Loucy (cell line): ENCODE measurements around the gene PIAS3.
A peak's percentile ranks its signal among the peaks of the same experiment; 100 is the strongest.
"Not testable (repeated sequence)": the region's sequence is repeated elsewhere in the genome, so short reads cannot be mapped to it uniquely, and the experiment has no call there.

Source experiments
- H2AFZ ChIP-seq: fragments of 200-600 bp; sonication (generic); 2 replicates; pipeline ENCODE4 v1.6.0; 2016; ENCODE audit warnings: antibody characterized with exemption, mild to moderate bottlenecking, low read length, moderate library complexity
- H3F3A ChIP-seq: fragments of 200-600 bp; 2 replicates; pipeline ENCODE4 v1.6.0; 2016; ENCODE audit warnings: antibody characterized with exemption, low read depth, mild to moderate bottlenecking
- H3K27me3 ChIP-seq: fragments of 200-600 bp; sonication (generic); 2 replicates; pipeline ENCODE4 v1.6.1; 2014; ENCODE audit warnings: low read length, mild to moderate bottlenecking; ENCODE audit not compliant: insufficient read depth, poor library complexity, severe bottlenecking
- H3K36me3 ChIP-seq: fragments of 200-600 bp; sonication (generic); 2 replicates; pipeline ENCODE4 v1.6.1; 2016; ENCODE audit warnings: low read length; ENCODE audit not compliant: insufficient read depth
- H3K4me1 ChIP-seq: fragments of 200-600 bp; sonication (generic); 2 replicates; pipeline ENCODE4 v1.5.1; 2014; ENCODE audit warnings: low read length, mild to moderate bottlenecking; ENCODE audit not compliant: insufficient read depth, poor library complexity, severe bottlenecking
- H3K4me2 ChIP-seq: fragments of 200-600 bp; sonication (generic); 2 replicates; pipeline ENCODE4 v1.6.0; 2014; ENCODE audit warnings: antibody characterized with exemption, low read length, low read depth, mild to moderate bottlenecking; ENCODE audit not compliant: poor library complexity, severe bottlenecking
- H3K4me3 ChIP-seq: fragments of 200-600 bp; sonication (generic); 2 replicates; pipeline ENCODE4 v1.5.1; 2014; ENCODE audit warnings: low read length, mild to moderate bottlenecking, mixed read lengths; ENCODE audit not compliant: poor library complexity, severe bottlenecking
- H3K79me2 ChIP-seq: fragments of 200-600 bp; sonication (generic); 2 replicates; pipeline ENCODE4 v1.6.1; 2014; ENCODE audit warnings: low read length; ENCODE audit not compliant: insufficient read depth
- H3K9ac ChIP-seq: fragments of 200-600 bp; sonication (generic); 2 replicates; pipeline ENCODE4 v1.6.0; 2014; ENCODE audit warnings: mild to moderate bottlenecking, low read depth, low read length, moderate library complexity; ENCODE audit not compliant: poor library complexity, severe bottlenecking
- H3K9me2 ChIP-seq: fragments of 200-600 bp; sonication (generic); replicated peaks from 2 replicates; pipeline ENCODE4 v1.6.1; 2016; ENCODE audit warnings: low read depth, low read length, mixed read lengths
- H3K9me3 ChIP-seq: fragments of 200-600 bp; sonication (generic); 2 replicates; pipeline ENCODE4 v1.6.1; 2014; ENCODE audit warnings: mild to moderate bottlenecking, antibody characterized with exemption, low read length, low read depth; ENCODE audit not compliant: insufficient read depth
- H4K20me1 ChIP-seq: fragments of 200-600 bp; sonication (generic); 2 replicates; pipeline ENCODE4 v1.6.0; 2014; ENCODE audit warnings: antibody characterized with exemption, low read length, mild to moderate bottlenecking; ENCODE audit not compliant: insufficient read depth, poor library complexity, severe bottlenecking
- CTCF ChIP-seq: fragments of 200-600 bp; sonication (generic); conservative IDR thresholded peaks from 2 replicates; pipeline ENCODE4 v1.5.1; 2014; ENCODE audit warnings: mild to moderate bottlenecking, antibody characterized with exemption, low read length
- EZH2phosphoT487 ChIP-seq: fragments of 200-600 bp; IDR thresholded peaks from 2 replicates; pipeline ENCODE4 v1.6.1; 2018; ENCODE audit warnings: antibody characterized with exemption, mild to moderate bottlenecking, moderate library complexity, borderline replicate concordance

Gene PIAS3

GRCh38 chr1:145843031-145843430 is 15.8 kb downstream of the PIAS3 start:
- Histone ChIP-seq H4K20me1 (no peaks in the 10 kb centered on the region), H3K4me1 (peaks cover 11% of the 10 kb centered on the region), H3K4me3 (no peak overlapping the region), H2AFZ (no peak overlapping the region), H3F3A (no peaks in the 10 kb centered on the region), H3K27me3 (no peaks in the 10 kb centered on the region), H3K36me3 (peaks cover 49% of the 10 kb centered on the region; the same call in 1 of the 2 replicates), H3K79me2 (no peaks in the 10 kb centered on the region), H3K9ac (no peak overlapping the region), H3K4me2 (no peak overlapping the region), H3K9me3 (no peaks in the 10 kb centered on the region), H3K9me2 (no peaks in the 10 kb centered on the region)
- TF ChIP-seq EZH2phosphoT487 (no peak), CTCF (no peak)

- no peak overlapping the region for H2AFZ ChIP-seq
- no peak overlapping the region for H3K9ac ChIP-seq
- no peaks in the 10 kb centered on the region for H3K79me2 ChIP-seq
- no peaks in the 10 kb centered on the region for H3K4me1 ChIP-seq
- no peak for TF ChIP-seq EZH2phosphoT487
- TF ChIP-seq CTCF = no peak
- H3K9me2 ChIP-seq = no peaks in the 10 kb centered on the region
- H3K36me3 ChIP-seq = peaks cover 81% of the 10 kb centered on the region
- no peaks in the 10 kb centered on the region for H3K27me3 ChIP-seq
- H3K9me3 ChIP-seq = no peaks in the 10 kb centered on the region
- no peak overlapping the region for H3K4me3 ChIP-seq
- H4K20me1 ChIP-seq = no peaks in the 10 kb centered on the region
- H3K4me2 ChIP-seq = no peak overlapping the region
- 0 out of 2 replicates have a peak, but pooled peaks cover 3% of the 10 kb centered on the region for H3F3A ChIP-seq
Observed at GRCh38 chr1:145837656-145838055, 21.2 kb downstream of the PIAS3 start.

GRCh38 chr1:145830810-145831209 is 28.1 kb downstream of the PIAS3 start:
- Histone ChIP-seq H3K4me1 (peaks cover 23% of the 10 kb centered on the region), H3K36me3 (peaks cover 76% of the 10 kb centered on the region), H3K79me2 (peaks cover 15% of the 10 kb centered on the region), H4K20me1 (peaks cover 13% of the 10 kb centered on the region)
- H3K4me2 ChIP-seq, H2AFZ ChIP-seq, H3F3A ChIP-seq, H3K4me3 ChIP-seq, H3K27me3 ChIP-seq, H3K9me3 ChIP-seq, H3K9ac ChIP-seq, H3K9me2 ChIP-seq: not testable (repeated sequence)

GRCh38 chr1:145828367-145829026 is 30.4 kb downstream of the PIAS3 start:
- H3K9ac ChIP-seq = no peak overlapping the region
- H3K9me2 ChIP-seq = no peaks in the 10 kb centered on the region

More at GRCh38 chr1:145828367-145829026, 30.4 kb downstream of the PIAS3 start:
- H3K79me2 ChIP-seq = peaks cover 33% of the 10 kb centered on the region
- no peak overlapping the region for H2AFZ ChIP-seq
- peaks cover 24% of the 10 kb centered on the region for H4K20me1 ChIP-seq
- TF ChIP-seq EZH2phosphoT487 (no peak), CTCF (no peak)
- H3K4me1 ChIP-seq = peaks cover 34% of the 10 kb centered on the region
- H3K36me3 ChIP-seq = peaks cover 64% of the 10 kb centered on the region
- H3K9me3 ChIP-seq = no peaks in the 10 kb centered on the region
- no peaks in the 10 kb centered on the region for H3K27me3 ChIP-seq
- 0 out of 2 replicates have a peak, but pooled peaks cover 3% of the 10 kb centered on the region for H3F3A ChIP-seq
- peak overlapping the region; percentile 22 for H3K4me2 ChIP-seq
- no peak overlapping the region for H3K4me3 ChIP-seq
